Ectodermal cell (in vitro differentiated cells): Measurements from ENCODE around the gene SYT17.
"Not testable (repeated sequence)": the region's sequence is repeated elsewhere in the genome, so short reads cannot be mapped to it uniquely, and the experiment has no call there.

Experiments used
- H3K27ac ChIP-seq: 2 replicates; pipeline ENCODE4 v1.7.0; 2013; ENCODE audit warnings: mild to moderate bottlenecking, low read depth, low read length; ENCODE audit not compliant: insufficient read depth, poor library complexity, severe bottlenecking
- H3K27me3 ChIP-seq: 2 replicates; pipeline ENCODE4 v1.7.0; 2013; ENCODE audit warnings: mild to moderate bottlenecking, low read length; ENCODE audit not compliant: insufficient read depth, control insufficient read depth, poor library complexity, severe bottlenecking
- H3K36me3 ChIP-seq: one replicate; pipeline ENCODE4 v1.7.0; 2013; ENCODE audit warnings: low read length; ENCODE audit not compliant: control insufficient read depth, insufficient read depth
- H3K4me1 ChIP-seq: one replicate; pipeline ENCODE4 v1.7.0; 2013; ENCODE audit warnings: low read length; ENCODE audit not compliant: control insufficient read depth, insufficient read depth
- H3K4me3 ChIP-seq: 2 replicates; pipeline ENCODE4 v1.7.0; 2013; ENCODE audit warnings: low read depth, low read length, control low read depth; ENCODE audit not compliant: insufficient read depth
- H3K9me3 ChIP-seq: 2 replicates; pipeline ENCODE4 v1.7.0; 2013; ENCODE audit warnings: mild to moderate bottlenecking, low read length, moderate library complexity; ENCODE audit not compliant: control insufficient read depth
- WGBS, 2 experiments: methylation state at CpG; one replicate each; pipeline ENCODE4 v1.1.7; 2013; ENCODE audit warnings: missing lambda C conversion rate in 2 of 2; 5-methylcytosine and 5-hydroxymethylcytosine counted together

SYT17 gene

DNA sequence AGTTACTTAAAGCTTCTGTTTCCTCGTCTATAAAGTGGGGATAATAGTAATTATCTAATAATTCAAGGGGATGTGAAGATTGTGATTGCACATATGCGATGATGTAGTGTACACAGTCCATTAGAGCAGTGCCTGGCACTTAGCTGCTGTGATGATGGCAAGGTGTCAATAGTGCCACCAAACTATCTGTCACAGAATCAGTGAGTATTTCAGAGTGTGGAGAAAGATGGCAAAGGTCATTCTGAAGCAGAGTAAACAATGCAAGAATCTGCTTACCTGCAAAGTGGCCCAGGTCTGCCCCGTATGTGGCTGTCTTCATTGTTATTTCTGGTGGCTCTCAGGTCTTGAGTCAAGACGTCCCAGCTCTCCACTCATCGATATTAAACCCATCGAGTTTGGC lies 15.1 kb downstream of the SYT17 start:
- WGBS, 2 experiments: 92 to 96% methylated on average over 6 of the region's 6 CpGs
- no peaks in the 10 kb centered on the region for H3K27me3 ChIP-seq
- no peaks in the 10 kb centered on the region for H3K4me1 ChIP-seq
- H3K36me3 ChIP-seq: no peaks in the 10 kb centered on the region
- no peak overlapping the region for H3K27ac ChIP-seq
- no peaks in the 10 kb centered on the region for H3K9me3 ChIP-seq
- H3K4me3 ChIP-seq: no peak overlapping the region

DNA sequence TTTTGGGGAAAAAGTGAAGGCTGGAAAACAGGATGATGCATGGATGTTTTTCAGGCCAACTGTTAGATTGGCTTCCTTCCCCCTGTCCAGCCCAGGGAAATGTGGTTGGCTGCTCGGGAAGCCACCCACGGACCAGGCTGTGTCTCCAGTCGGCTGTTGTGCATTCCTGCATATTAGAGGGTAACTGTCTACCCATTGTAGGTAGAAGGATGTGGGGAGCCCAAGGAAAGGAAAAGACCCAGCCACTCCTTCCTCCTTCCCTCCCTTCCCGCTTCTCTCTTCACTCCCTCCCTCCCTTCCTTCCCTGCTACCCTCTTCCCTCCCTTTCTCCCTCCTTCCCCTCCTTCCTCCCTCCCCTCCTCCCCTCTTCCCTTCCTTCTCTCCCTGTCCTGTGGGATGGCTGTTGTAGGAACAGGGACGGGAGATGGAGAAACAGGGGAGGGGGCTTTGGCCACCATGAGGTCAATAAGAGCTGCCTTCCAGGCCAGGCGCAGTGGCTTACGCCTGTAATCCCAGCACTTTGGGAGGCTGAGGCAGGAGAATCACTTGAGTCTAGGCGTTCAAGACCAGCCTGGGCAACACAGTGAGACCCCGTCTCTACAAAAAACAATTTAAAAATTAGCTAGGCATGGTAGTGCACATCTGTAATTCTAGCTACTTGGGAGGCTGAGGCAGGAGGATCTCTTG lies 16.9 kb downstream of the SYT17 start:
- Histone ChIP-seq H3K27me3 (no peaks in the 10 kb centered on the region), H3K27ac (no peak overlapping the region), H3K4me1 (no peaks in the 10 kb centered on the region), H3K9me3 (no peaks in the 10 kb centered on the region), H3K4me3 (no peak overlapping the region), H3K36me3 (no peaks in the 10 kb centered on the region)
- WGBS, 2 experiments: 67 to 73% methylated on average over 8 to 9 of the region's 9 CpGs

DNA sequence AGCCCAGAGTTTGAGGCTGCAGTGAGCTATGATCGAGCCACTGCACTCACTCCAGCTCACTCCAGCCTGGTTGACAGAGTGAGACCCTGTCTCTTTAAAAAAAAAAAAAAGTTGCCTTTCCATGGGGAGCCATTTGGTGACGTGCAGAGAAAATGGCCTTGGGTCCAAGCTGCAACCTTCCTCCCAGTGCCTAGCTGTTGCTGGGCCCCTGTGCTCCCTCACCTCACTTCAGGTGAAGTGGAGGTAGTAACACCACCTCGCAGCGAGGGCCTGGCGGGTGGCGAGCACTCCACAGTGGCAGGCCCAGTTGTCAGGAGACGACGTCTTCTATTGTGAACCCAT lies 17.4 kb downstream of the SYT17 start:
- 95% methylated on average over 8 of the region's 8 CpGs for WGBS, 2 experiments
- Histone ChIP-seq H3K27ac (no peak overlapping the region), H3K27me3 (no peaks in the 10 kb centered on the region), H3K36me3 (no peaks in the 10 kb centered on the region), H3K9me3 (no peaks in the 10 kb centered on the region), H3K4me3 (no peak overlapping the region), H3K4me1 (no peaks in the 10 kb centered on the region)

DNA sequence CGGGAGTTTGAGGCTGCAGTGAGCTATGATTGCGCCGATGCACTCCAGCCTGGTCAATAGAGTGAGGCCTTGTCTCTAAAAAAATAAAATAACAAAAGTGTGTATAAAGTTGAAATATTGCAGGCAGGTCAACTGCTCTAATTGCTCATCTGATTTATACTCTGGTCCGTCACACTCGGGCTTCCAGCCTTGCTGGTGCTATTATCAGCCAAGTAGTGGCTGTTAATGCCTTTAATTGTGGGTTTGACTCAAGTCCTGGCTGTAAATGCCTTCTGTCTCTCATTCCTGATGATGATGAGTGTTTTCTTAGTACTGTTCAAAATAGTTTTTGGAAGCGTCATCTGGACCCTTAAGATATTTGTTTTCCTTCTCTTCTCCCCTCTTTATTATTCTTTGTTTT lies 18.4 kb downstream of the SYT17 start:
- no peak overlapping the region for H3K27ac ChIP-seq
- H3K36me3 ChIP-seq: no peaks in the 10 kb centered on the region
- no peaks in the 10 kb centered on the region for H3K9me3 ChIP-seq
- no peaks in the 10 kb centered on the region for H3K27me3 ChIP-seq
- H3K4me1 ChIP-seq: no peaks in the 10 kb centered on the region
- H3K4me3 ChIP-seq: no peak overlapping the region
- 92 to 95% methylated on average over 6 of the region's 6 CpGs for WGBS, 2 experiments

DNA sequence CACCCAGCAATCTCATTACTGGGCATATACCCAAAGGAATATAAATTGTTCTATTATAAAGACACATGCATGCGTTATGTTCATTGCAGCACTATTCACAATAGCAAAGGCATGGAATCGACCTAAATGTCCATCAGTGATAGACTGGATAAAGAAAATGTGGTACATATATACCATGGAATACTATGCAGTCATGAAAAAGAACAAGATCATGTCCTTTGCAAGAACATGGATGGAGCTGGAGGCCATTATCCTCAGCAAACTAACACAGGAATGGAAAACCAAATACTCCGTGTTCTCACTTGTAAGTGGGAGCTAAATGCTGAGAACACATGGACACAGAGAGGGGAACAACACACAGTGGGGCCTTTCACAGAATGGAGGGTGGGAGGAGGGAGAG lies 19.9 kb downstream of the SYT17 start:
- WGBS, 2 experiments: 96 to 97% methylated on average over 1 to 3 of the region's 3 CpGs
- H3K27ac ChIP-seq, H3K27me3 ChIP-seq, H3K36me3 ChIP-seq, H3K4me1 ChIP-seq, H3K9me3 ChIP-seq, H3K4me3 ChIP-seq: not testable (repeated sequence)

DNA sequence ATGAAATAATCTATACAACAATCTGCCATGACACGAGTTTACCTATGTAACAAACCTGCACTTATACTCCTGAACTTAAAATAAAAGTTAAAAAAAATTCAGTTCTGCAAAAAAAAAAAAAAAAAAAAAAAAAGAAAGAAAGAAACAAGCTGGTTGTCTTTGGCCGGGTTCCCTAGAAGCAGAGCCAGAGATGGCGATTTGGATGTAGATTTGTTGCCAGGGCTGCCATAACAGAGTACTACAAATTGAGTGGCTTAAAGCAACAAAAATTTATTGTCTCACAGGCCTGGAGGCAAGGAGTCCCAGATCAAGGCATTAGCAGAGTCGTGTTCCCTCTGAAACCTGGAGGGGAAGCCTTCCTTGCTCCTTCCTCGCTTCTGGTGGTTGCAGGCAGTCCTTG lies 20.4 kb downstream of the SYT17 start:
- no peaks in the 10 kb centered on the region for H3K4me1 ChIP-seq
- no peak overlapping the region for H3K4me3 ChIP-seq
- H3K9me3 ChIP-seq: no peaks in the 10 kb centered on the region
- H3K27ac ChIP-seq: no peak overlapping the region
- H3K36me3 ChIP-seq: no peaks in the 10 kb centered on the region
- no peaks in the 10 kb centered on the region for H3K27me3 ChIP-seq
- 84 to 88% methylated on average over 4 of the region's 5 CpGs for WGBS, 2 experiments

DNA sequence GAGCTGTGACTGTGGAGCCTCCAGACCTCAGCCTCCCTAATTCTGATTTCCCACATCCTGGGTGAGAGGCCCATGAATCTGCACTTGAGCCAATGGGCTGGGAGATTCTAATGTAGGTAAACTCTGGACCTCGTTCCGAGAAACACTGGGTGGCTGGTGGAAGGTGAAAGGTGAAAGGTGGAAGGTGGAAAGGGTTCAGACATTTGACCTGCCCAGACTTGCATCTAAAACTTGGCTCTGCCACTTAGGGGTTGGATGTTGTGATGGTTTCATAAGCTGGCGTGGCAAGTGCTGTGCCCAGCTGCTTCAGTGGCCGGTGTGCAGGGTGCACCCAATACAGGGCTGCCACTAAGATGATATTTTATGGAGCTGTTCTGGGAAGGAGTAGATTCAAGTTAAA lies 24.8 kb downstream of the SYT17 start:
- Histone ChIP-seq H3K27me3 (no peaks in the 10 kb centered on the region), H3K36me3 (no peaks in the 10 kb centered on the region), H3K9me3 (no peaks in the 10 kb centered on the region), H3K27ac (no peak overlapping the region), H3K4me1 (no peaks in the 10 kb centered on the region), H3K4me3 (no peak overlapping the region)
- WGBS, 2 experiments: 93% methylated on average over 4 of the region's 4 CpGs

DNA sequence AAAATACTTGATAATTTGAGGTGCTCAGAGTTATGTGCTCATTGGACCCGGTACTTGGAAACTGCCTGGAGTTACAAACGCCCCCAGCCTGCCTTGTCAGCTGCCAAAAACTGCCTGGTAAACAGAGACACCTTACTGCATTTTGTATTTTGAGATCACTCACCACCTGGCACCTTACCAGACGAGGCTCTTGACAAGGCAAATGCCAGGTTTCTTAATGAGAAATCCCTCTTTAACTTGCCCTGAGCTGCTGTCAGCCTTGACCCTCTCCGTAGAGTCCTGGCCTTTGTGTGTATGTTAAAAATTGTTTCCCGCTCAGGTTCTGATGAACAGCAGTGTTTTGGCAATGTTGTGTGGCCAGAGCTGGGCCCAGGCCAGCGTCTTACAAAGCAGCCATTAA lies 28.8 kb downstream of the SYT17 start:
- no peak overlapping the region for H3K4me3 ChIP-seq
- no peak overlapping the region for H3K27ac ChIP-seq
- H3K36me3 ChIP-seq: peaks cover 4% of the 10 kb centered on the region
- H3K27me3 ChIP-seq: no peaks in the 10 kb centered on the region
- no peaks in the 10 kb centered on the region for H3K9me3 ChIP-seq
- H3K4me1 ChIP-seq: no peaks in the 10 kb centered on the region
- 89 to 90% methylated on average over 6 of the region's 6 CpGs for whole genome bisulfite sequencing, 2 experiments

DNA sequence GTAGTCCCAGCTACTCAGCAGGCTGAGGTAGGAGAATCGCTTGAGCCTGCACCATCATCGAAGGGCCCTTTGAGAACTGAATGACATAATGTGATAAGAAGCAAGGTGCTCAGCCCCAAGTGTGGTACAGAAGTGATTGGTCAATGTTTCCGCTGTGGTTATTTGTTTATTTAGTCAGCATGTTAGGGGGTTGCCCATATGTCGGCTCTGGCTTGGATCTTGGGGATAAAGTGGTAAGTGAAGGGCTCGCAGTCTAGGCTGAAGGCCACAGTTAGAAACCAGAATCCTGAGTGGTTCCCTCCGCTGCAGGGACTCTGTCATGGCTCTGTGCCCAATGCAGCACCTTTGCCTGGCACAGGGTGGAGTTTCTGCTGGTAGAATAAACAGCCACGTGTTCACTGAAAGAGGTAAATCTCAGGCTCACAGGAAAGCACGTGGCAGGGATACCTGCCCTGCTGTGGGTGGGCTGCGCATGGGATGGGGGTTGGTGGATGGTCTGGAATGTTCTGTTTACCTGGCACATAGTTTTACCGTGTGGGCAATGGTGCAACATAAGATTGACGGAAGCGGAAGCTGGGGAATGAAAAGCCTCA lies 35.4 kb downstream of the SYT17 start:
- H3K27ac ChIP-seq: no peak overlapping the region
- H3K27me3 ChIP-seq: no peaks in the 10 kb centered on the region
- peaks cover 3% of the 10 kb centered on the region for H3K4me1 ChIP-seq
- 92 to 93% methylated on average over 12 of the region's 12 CpGs for WGBS, 2 experiments
- peaks cover 3% of the 10 kb centered on the region for H3K36me3 ChIP-seq
- no peaks in the 10 kb centered on the region for H3K9me3 ChIP-seq
- no peak overlapping the region for H3K4me3 ChIP-seq

DNA sequence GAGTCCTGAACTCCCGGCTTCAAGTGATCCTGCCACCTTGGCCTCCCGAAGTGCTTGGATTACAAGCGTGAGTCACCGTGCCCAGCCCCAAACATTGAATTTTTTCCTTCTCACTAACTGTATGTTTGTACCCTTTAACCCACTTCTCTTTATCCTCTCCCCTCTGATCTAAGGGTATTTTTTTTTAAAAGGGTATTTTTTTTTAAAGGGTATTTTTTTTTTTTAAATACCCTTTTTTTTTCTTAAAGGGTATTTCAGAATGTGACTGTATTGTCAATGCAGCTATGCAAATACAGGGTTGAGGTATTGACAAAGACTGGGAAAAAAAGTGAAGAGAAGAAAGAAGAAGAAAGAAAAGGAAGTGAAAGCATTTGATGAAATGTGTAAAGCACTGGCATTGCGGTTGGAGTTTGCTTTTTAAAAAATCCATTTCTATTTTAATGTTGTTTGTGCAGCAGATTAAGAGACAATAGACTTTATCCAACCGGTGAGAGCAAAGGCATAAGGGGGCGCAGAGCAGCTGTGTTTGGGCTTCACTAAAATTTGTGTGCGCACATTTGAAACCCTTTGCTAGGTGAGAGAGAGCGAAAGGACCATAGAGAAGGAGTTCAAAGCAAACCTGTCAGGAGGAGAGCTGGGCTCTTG lies 42.4 kb downstream of the SYT17 start:
- Histone ChIP-seq H3K27ac (no peak overlapping the region), H3K36me3 (no peaks in the 10 kb centered on the region)
- WGBS, 2 experiments: 62 to 67% methylated on average over 9 of the region's 9 CpGs

More for the DNA sequence above, 42.4 kb downstream of the SYT17 start:
- Histone ChIP-seq H3K4me3 (no peak overlapping the region), H3K27me3 (no peaks in the 10 kb centered on the region), H3K9me3 (no peaks in the 10 kb centered on the region), H3K4me1 (peaks cover 3% of the 10 kb centered on the region)
